H9 (cell line): ENCODE measurements around the gene AHNAK2. TPM values are rescaled to one million over a fixed set of nuclear protein-coding genes. Genes with fewer than 3 reads are reported as not detected.
"Not testable (repeated sequence)": the region's sequence is repeated elsewhere in the genome, so short reads cannot be mapped to it uniquely, and the experiment has no call there.

Source experiments
- DNase-seq: peaks from one replicate; pipeline ENCODE4 v3.0.0-alpha.2; 2017
- H2AFZ ChIP-seq: one replicate; pipeline ENCODE4 v1.6.1; 2013; ENCODE audit warnings: mild to moderate bottlenecking, low read length, control low read depth, moderate library complexity
- H2AK5ac ChIP-seq: 2 replicates; pipeline ENCODE4 v1.6.1; 2013; ENCODE audit warnings: low read length, control low read depth, mixed read lengths; ENCODE audit not compliant: insufficient read length
- H2BK120ac ChIP-seq: one replicate; pipeline ENCODE4 v1.6.1; 2013; ENCODE audit warnings: low read depth, mild to moderate bottlenecking, low read length, control low read depth, inconsistent platforms; ENCODE audit not compliant: poor library complexity, severe bottlenecking
- H2BK12ac ChIP-seq: 2 replicates; pipeline ENCODE4 v1.6.1; 2013; ENCODE audit warnings: low read length, control low read depth, mixed read lengths, low read depth; ENCODE audit not compliant: insufficient read length
- H2BK15ac ChIP-seq: 2 replicates; pipeline ENCODE4 v1.6.1; 2013; ENCODE audit warnings: low read depth, low read length, control low read depth
- H2BK20ac ChIP-seq: one replicate; pipeline ENCODE4 v1.6.1; 2013; ENCODE audit warnings: low read depth, mild to moderate bottlenecking, low read length, control low read depth, inconsistent platforms; ENCODE audit not compliant: poor library complexity, severe bottlenecking
- H2BK5ac ChIP-seq: 2 replicates; pipeline ENCODE4 v1.6.1; 2013; ENCODE audit warnings: low read length, control low read depth, mixed read lengths; ENCODE audit not compliant: insufficient read length
- H3K14ac ChIP-seq: 2 replicates; pipeline ENCODE4 v1.6.1; 2013; ENCODE audit warnings: low read length, control low read depth; ENCODE audit not compliant: insufficient read depth
- H3K18ac ChIP-seq: 2 replicates; pipeline ENCODE4 v1.6.1; 2013; ENCODE audit warnings: low read depth, mild to moderate bottlenecking, mixed read lengths, low read length, control low read depth; ENCODE audit not compliant: insufficient read length
- H3K23ac ChIP-seq: 2 replicates; pipeline ENCODE4 v1.6.1; 2013; ENCODE audit warnings: low read length, control low read depth, mixed read lengths, low read depth; ENCODE audit not compliant: insufficient read length
- H3K23me2 ChIP-seq: 2 replicates; pipeline ENCODE4 v1.6.1; 2013; ENCODE audit warnings: low read depth, mild to moderate bottlenecking, mixed read lengths, low read length, control low read depth; ENCODE audit not compliant: insufficient read length, poor library complexity, severe bottlenecking
- H3K27ac ChIP-seq: 2 replicates; pipeline ENCODE4 v1.5.1; 2013; ENCODE audit warnings: low read length, control low read depth, mixed read lengths, low read depth; ENCODE audit not compliant: insufficient read length
- H3K27me3 ChIP-seq: 2 replicates; pipeline ENCODE4 v1.6.1; 2013; ENCODE audit warnings: low read length, control low read depth, inconsistent platforms; ENCODE audit not compliant: insufficient read depth
- H3K4ac ChIP-seq: 2 replicates; pipeline ENCODE4 v1.6.1; 2013; ENCODE audit warnings: low read depth, mild to moderate bottlenecking, control low read depth, inconsistent platforms, low read length, moderate library complexity
- H3K4me1 ChIP-seq: 2 replicates; pipeline ENCODE4 v1.6.1; 2013; ENCODE audit warnings: low read length, control low read depth, inconsistent platforms; ENCODE audit not compliant: insufficient read depth
- H3K4me2 ChIP-seq: 2 replicates; pipeline ENCODE4 v1.6.1; 2013; ENCODE audit warnings: low read length, control low read depth, mixed read lengths; ENCODE audit not compliant: insufficient read length, insufficient read depth
- H3K56ac ChIP-seq: 2 replicates; pipeline ENCODE4 v1.6.1; 2013; ENCODE audit warnings: low read depth, mild to moderate bottlenecking, mixed read lengths, low read length, control low read depth; ENCODE audit not compliant: insufficient read length
- H3K79me1 ChIP-seq: 2 replicates; pipeline ENCODE4 v1.6.1; 2013; ENCODE audit warnings: low read depth, mild to moderate bottlenecking, moderate library complexity, low read length, control low read depth, inconsistent platforms; ENCODE audit not compliant: insufficient read depth, poor library complexity, severe bottlenecking
- H3K79me2 ChIP-seq: 2 replicates; pipeline ENCODE4 v1.6.1; 2013; ENCODE audit warnings: low read length, control low read depth, inconsistent platforms; ENCODE audit not compliant: insufficient read depth
- H3K9ac ChIP-seq: 2 replicates; pipeline ENCODE4 v1.6.1; 2013; ENCODE audit warnings: low read length, control low read depth, mixed read lengths; ENCODE audit not compliant: insufficient read length; ENCODE audit errors: extremely low read depth
- H3K9me3 ChIP-seq: one replicate; pipeline ENCODE4 v1.6.1; 2013; ENCODE audit warnings: low read depth, low read length, inconsistent platforms; ENCODE audit not compliant: control insufficient read depth
- H3T11ph ChIP-seq: one replicate; pipeline ENCODE4 v1.6.1; 2013; ENCODE audit warnings: mild to moderate bottlenecking, low read length, control low read depth, inconsistent platforms
- H4K20me1 ChIP-seq: one replicate; pipeline ENCODE4 v1.6.1; 2013; ENCODE audit not compliant: control insufficient read depth, insufficient read length, insufficient read depth
- H4K5ac ChIP-seq: 2 replicates; pipeline ENCODE4 v1.6.1; 2013; ENCODE audit warnings: low read depth, mild to moderate bottlenecking, mixed read lengths, low read length, control low read depth; ENCODE audit not compliant: insufficient read length
- H4K8ac ChIP-seq: replicated peaks from 2 replicates; pipeline ENCODE4 v1.6.1; 2013; ENCODE audit warnings: low read length, control low read depth, mixed read lengths, low read depth; ENCODE audit not compliant: insufficient read length
- H4K91ac ChIP-seq: 2 replicates; pipeline ENCODE4 v1.6.1; 2013; ENCODE audit warnings: low read depth, mild to moderate bottlenecking, moderate library complexity, mixed read lengths, low read length, control low read depth; ENCODE audit not compliant: insufficient read length
- H3K27ac Mint-ChIP-seq, 3 experiments: 2 replicates in 2 of 3; 3 replicates in 1 of 3; pipeline ENCODE4 v1.8.0; 2020 to 2021; ENCODE audit warnings: mixed read lengths in 3 of 3, mild to moderate bottlenecking in 1 of 3, moderate library complexity in 1 of 3
- H3K27me3 Mint-ChIP-seq: 2 replicates; pipeline ENCODE4 v1.8.0; 2021; ENCODE audit warnings: low read depth, mild to moderate bottlenecking, moderate library complexity, mixed read lengths
- H3K36me3 Mint-ChIP-seq, 3 experiments: 2 replicates in 2 of 3; 3 replicates in 1 of 3; pipeline ENCODE4 v1.8.0; 2020 to 2021; ENCODE audit warnings: low read depth in 3 of 3, mixed read lengths in 3 of 3; ENCODE audit not compliant: insufficient read depth in 1 of 3
- H3K4me1 Mint-ChIP-seq, 2 experiments: 2 replicates each; pipeline ENCODE4 v1.8.0; 2020; ENCODE audit warnings: mixed read lengths in 2 of 2
- H3K4me3 Mint-ChIP-seq, 2 experiments: 2 replicates in 1 of 2; 3 replicates in 1 of 2; pipeline ENCODE4 v1.8.0; 2020 to 2021; ENCODE audit warnings: mild to moderate bottlenecking in 2 of 2, mixed read lengths in 2 of 2, moderate library complexity in 1 of 2
- H3K9me3 Mint-ChIP-seq, 2 experiments: 2 replicates in 1 of 2; 3 replicates in 1 of 2; pipeline ENCODE4 v1.8.0; 2020; ENCODE audit warnings: mild to moderate bottlenecking in 2 of 2, mixed read lengths in 2 of 2, moderate library complexity in 1 of 2
- CTCF ChIP-seq: fragments of 200-600 bp; sonication (generic); conservative IDR thresholded peaks from 3 replicates; pipeline ENCODE4 v1.8.0; 2021; ENCODE audit warnings: antibody characterized with exemption, mild to moderate bottlenecking
- WGBS: extraction: QIAGEN DNeasy Blood & Tissue Kit; methylation state at CpG from one replicate; pipeline ENCODE4 v1.1.7; 2013; ENCODE audit warnings: missing lambda C conversion rate, low lambda C conversion rate, mixed read lengths; ENCODE audit not compliant: insufficient read length; ENCODE audit errors: extremely low coverage; 5-methylcytosine and 5-hydroxymethylcytosine counted together
- total RNA-seq: library from RNA; stranded (reverse); gene quantifications from 2 replicates; pipeline ENCODE4 v1.2.1, GENCODE V29; 2021

AHNAK2 gene
- total RNA-seq, 1 experiment from 2014 or later, result 2.8 TPM

- Mint-ChIP-seq H3K36me3 (no peaks in the 10 kb centered on the region; a peak in 1 of 7 replicates), H3K9me3 (peaks cover 0 to 33% of the 10 kb centered on the region in 2 experiments; a peak in 2 of 5 replicates), H3K4me1 (no peaks in the 10 kb centered on the region), H3K27ac (no peak overlapping the region), H3K4me3 (no peak overlapping the region), H3K27me3 (peaks cover 4% of the 10 kb centered on the region; the same call in 1 of the 2 replicates)
- DNase-seq, result no peak
- Histone ChIP-seq H2BK20ac (no peak overlapping the region), H3K4ac (no peak overlapping the region), H3K4me1 (no peaks in the 10 kb centered on the region), H2BK12ac (no peak overlapping the region), H2BK5ac (no peak overlapping the region), H4K20me1 (no peaks in the 10 kb centered on the region), H2AK5ac (no peak overlapping the region), H2BK15ac (no peak overlapping the region), H3K27ac (no peak overlapping the region), H3K14ac (no peak overlapping the region), H3K9me3 (no peaks in the 10 kb centered on the region), H3K18ac (no peak overlapping the region), H3K79me2 (no peaks in the 10 kb centered on the region), H4K5ac (no peak overlapping the region), H3K23me2 (no peaks in the 10 kb centered on the region), H4K91ac (no peak overlapping the region), H3K9ac (no peak overlapping the region), H3K23ac (no peak overlapping the region), H3K4me2 (no peak overlapping the region), H3T11ph (no peak overlapping the region), H3K79me1 (no peaks in the 10 kb centered on the region), H3K27me3 (no peaks in the 10 kb centered on the region), H4K8ac (no peak overlapping the region), H2AFZ (no peak overlapping the region), H3K56ac (no peak overlapping the region), H2BK120ac (no peak overlapping the region)
- no CpG with 5 or more reads among the region's 11 CpGs for WGBS
- TF ChIP-seq CTCF, result no peak
Observed at GRCh38 chr14:104948736-104949031, 29.5 kb downstream of the AHNAK2 start.

GRCh38 chr14:104947881-104948735 lies 30.1 kb downstream of the AHNAK2 start:
- not testable (repeated sequence) for H3K79me1 ChIP-seq, H3K4me2 ChIP-seq, H3K14ac ChIP-seq, H2BK5ac ChIP-seq, H3K4me3 Mint-ChIP-seq, H2AK5ac ChIP-seq, H2BK12ac ChIP-seq, H3K9ac ChIP-seq, H3K4me1 ChIP-seq, H3K23ac ChIP-seq, H4K20me1 ChIP-seq, H3K36me3 Mint-ChIP-seq, H2BK20ac ChIP-seq, H3K79me2 ChIP-seq, H3K27ac ChIP-seq, H3K4me1 Mint-ChIP-seq, H4K5ac ChIP-seq, H3T11ph ChIP-seq, H3K27ac Mint-ChIP-seq, H4K91ac ChIP-seq, H3K23me2 ChIP-seq, H2BK15ac ChIP-seq, H3K18ac ChIP-seq, DNase-seq, H3K9me3 ChIP-seq, H3K27me3 ChIP-seq, H3K56ac ChIP-seq, H3K27me3 Mint-ChIP-seq, H2BK120ac ChIP-seq, H3K4ac ChIP-seq, H4K8ac ChIP-seq, H2AFZ ChIP-seq
- no CpG with 5 or more reads among the region's 35 CpGs for WGBS
- peaks cover 0 to 29% of the 10 kb centered on the region in 2 experiments; a peak in 2 of 5 replicates for H3K9me3 Mint-ChIP-seq
